ENCODE data around the gene CCT4.

DNA sequence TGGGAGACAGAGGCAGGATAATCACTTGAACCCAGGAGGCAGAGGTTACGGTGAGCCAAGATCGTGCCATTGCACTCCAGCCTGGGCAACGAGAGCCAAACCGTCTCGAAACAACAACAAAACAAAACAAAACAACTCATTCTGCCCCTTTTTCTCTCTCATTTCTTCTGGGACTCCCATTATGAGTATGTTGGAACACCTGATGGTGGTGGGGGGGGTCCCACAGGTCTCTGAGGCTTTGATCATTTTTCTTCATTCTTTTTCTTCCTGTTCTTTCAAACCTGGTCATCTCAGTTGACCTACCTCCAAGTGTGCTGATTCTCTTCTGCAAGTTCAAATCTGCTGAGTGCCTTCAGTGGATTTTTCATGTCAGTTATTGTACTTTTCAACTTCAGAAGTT is 26.4 kb downstream of the CCT4 start:
- TF ChIP-seq, protein P1, sequence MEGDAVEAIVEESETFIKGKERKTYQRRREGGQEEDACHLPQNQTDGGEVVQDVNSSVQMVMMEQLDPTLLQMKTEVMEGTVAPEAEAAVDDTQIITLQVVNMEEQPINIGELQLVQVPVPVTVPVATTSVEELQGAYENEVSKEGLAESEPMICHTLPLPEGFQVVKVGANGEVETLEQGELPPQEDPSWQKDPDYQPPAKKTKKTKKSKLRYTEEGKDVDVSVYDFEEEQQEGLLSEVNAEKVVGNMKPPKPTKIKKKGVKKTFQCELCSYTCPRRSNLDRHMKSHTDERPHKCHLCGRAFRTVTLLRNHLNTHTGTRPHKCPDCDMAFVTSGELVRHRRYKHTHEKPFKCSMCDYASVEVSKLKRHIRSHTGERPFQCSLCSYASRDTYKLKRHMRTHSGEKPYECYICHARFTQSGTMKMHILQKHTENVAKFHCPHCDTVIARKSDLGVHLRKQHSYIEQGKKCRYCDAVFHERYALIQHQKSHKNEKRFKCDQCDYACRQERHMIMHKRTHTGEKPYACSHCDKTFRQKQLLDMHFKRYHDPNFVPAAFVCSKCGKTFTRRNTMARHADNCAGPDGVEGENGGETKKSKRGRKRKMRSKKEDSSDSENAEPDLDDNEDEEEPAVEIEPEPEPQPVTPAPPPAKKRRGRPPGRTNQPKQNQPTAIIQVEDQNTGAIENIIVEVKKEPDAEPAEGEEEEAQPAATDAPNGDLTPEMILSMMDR (IDR thresholded peaks at IDR 0.05) = no peak
- TF ChIP-seq POLR2A (IDR thresholded peaks at IDR 0.05; ENCODE audit: low read depth) = no peak

Data from esophagus muscularis mucosa (tissue), 3 donors.